HS-5 (cell line): ENCODE data around the gene PCGF1.
A peak's percentile ranks its signal among the peaks of the same experiment; 100 is the strongest.

Experiments used
- DNase-seq: peaks from one replicate; pipeline ENCODE4 v3.0.0-alpha.2; 2012; ENCODE audit warnings: low read depth

PCGF1 gene

GRCh38 chr2:74507145-74507925 lies at the start of gene PCGF1:
Gene PCGF1, minus strand, starts transcription at chr2:74507695. Its CDS starts 27 bp downstream, at chr2:74507668.
- peak; percentile 95 for DNase-seq

GRCh38 chr2:74556831-74557370 lies 49.4 kb upstream of the PCGF1 start:
- no peak for DNase-seq

- no peak for DNase-seq
Measured at GRCh38 chr2:74556159-74556558, 48.7 kb upstream of the PCGF1 start.

- no peak for DNase-seq
Measured at GRCh38 chr2:74555610-74556103, 48.2 kb upstream of the PCGF1 start.

GRCh38 chr2:74554820-74555531 lies 47.5 kb upstream of the PCGF1 start:
- no peak for DNase-seq

GRCh38 chr2:74553892-74554819 lies 46.7 kb upstream of the PCGF1 start, which contains the start of the genes DOK1 and LOXL3:
Gene DOK1, plus strand, starts transcription at chr2:74554720. Its CDS starts 35 bp downstream, at chr2:74554755.
Gene LOXL3, minus strand, starts transcription at chr2:74553942. Its CDS starts 1,308 bp downstream, at chr2:74552634.
- no peak for DNase-seq

GRCh38 chr2:74552914-74553811 lies 45.7 kb upstream of the PCGF1 start:
- DNase-seq, result no peak

- no peak for DNase-seq
Measured at GRCh38 chr2:74551942-74552913, 44.7 kb upstream of the PCGF1 start.

- DNase-seq, result no peak
Measured at GRCh38 chr2:74551530-74551929, 44.0 kb upstream of the PCGF1 start.

- DNase-seq, result no peak
Measured at GRCh38 chr2:74550231-74550630, 42.7 kb upstream of the PCGF1 start.

- no peak for DNase-seq
Measured at GRCh38 chr2:74548900-74549826, 41.7 kb upstream of the PCGF1 start.

- no peak for DNase-seq
Measured at GRCh38 chr2:74548285-74548899, 40.9 kb upstream of the PCGF1 start.

GRCh38 chr2:74546004-74546403 lies 38.5 kb upstream of the PCGF1 start:
- no peak for DNase-seq

GRCh38 chr2:74544634-74545033 lies 37.1 kb upstream of the PCGF1 start:
- DNase-seq, result no peak

GRCh38 chr2:74542978-74543377 lies 35.5 kb upstream of the PCGF1 start:
- DNase-seq, result no peak

- no peak for DNase-seq
Measured at GRCh38 chr2:74540291-74540690, 32.8 kb upstream of the PCGF1 start.

- no peak for DNase-seq
Measured at GRCh38 chr2:74538881-74539339, 31.4 kb upstream of the PCGF1 start.

- DNase-seq, result no peak
Measured at GRCh38 chr2:74537140-74537539, 29.6 kb upstream of the PCGF1 start.
